HepG2 (cell line): ENCODE measurements around the gene CRK. TPM values are rescaled to one million over a fixed set of nuclear protein-coding genes. Genes with fewer than 3 reads are reported as not detected.

Experiments
- AGO2 ChIP-seq: fragments of 200-400 bp; formaldehyde crosslinking; optimal IDR thresholded peaks from 2 replicates; pipeline ENCODE3; 2017; ENCODE audit warnings: mild to moderate bottlenecking, low read depth, low read length, moderate library complexity
- BRD4 ChIP-seq: sonication (generic); formaldehyde crosslinking; IDR thresholded peaks from 2 replicates; pipeline ENCODE4 v1.4.0; 2020; ENCODE audit warnings: missing genetic modification reagents
- GATA4 ChIP-seq: sonication (generic); IDR thresholded peaks from 2 replicates; pipeline ENCODE4 v1.6.1; 2016; ENCODE audit warnings: antibody characterized with exemption, low read depth, borderline replicate concordance
- NFIC ChIP-seq: IDR thresholded peaks from 2 replicates; pipeline ENCODE4 v1.6.1; 2012; ENCODE audit warnings: mild to moderate bottlenecking, low read length, inconsistent platforms
- RAD51 ChIP-seq: fragments of 450-650 bp; IDR thresholded peaks from 2 replicates; pipeline ENCODE4 v1.6.1; 2016; ENCODE audit warnings: borderline replicate concordance
- SMARCE1 ChIP-seq: fragments of 450-650 bp; IDR thresholded peaks from 2 replicates; pipeline ENCODE4 v1.6.1; 2017; ENCODE audit warnings: borderline replicate concordance
- SMYD3 ChIP-seq: sonication (generic); formaldehyde crosslinking; IDR thresholded peaks from 2 replicates; pipeline ENCODE4 v1.8.1; 2023; ENCODE audit warnings: mild to moderate bottlenecking, missing genetic modification reagents
- SNRNP70 ChIP-seq: fragments of 200-400 bp; formaldehyde crosslinking; IDR thresholded peaks from 2 replicates; pipeline ENCODE4 v1.6.1; 2017; ENCODE audit warnings: mild to moderate bottlenecking, low read depth, low read length, moderate library complexity
- STAT5B ChIP-seq: sonication (generic); formaldehyde crosslinking; IDR thresholded peaks from 2 replicates; pipeline ENCODE4 v1.4.0; 2020; ENCODE audit warnings: missing genetic modification reagents
- TBP ChIP-seq: sonication (generic); formaldehyde crosslinking; IDR thresholded peaks from 2 replicates; pipeline ENCODE4 v1.5.0; 2020; ENCODE audit warnings: missing genetic modification reagents
- TCF7L2 ChIP-seq: IDR thresholded peaks from 2 replicates; pipeline ENCODE4 v1.6.1; 2011; ENCODE audit warnings: mild to moderate bottlenecking, low read depth, low read length, moderate library complexity
- ZBED4 ChIP-seq: sonication (generic); formaldehyde crosslinking; IDR thresholded peaks from 2 replicates; pipeline ENCODE4 v1.4.0; 2020; ENCODE audit warnings: missing genetic modification reagents, borderline replicate concordance
- ZFP36L2 ChIP-seq: sonication (generic); formaldehyde crosslinking; IDR thresholded peaks from 2 replicates; pipeline ENCODE4 v1.4.0; 2020; ENCODE audit warnings: missing genetic modification reagents
- ZMAT3 ChIP-seq: sonication (generic); formaldehyde crosslinking; conservative IDR thresholded peaks from 2 replicates; pipeline ENCODE4 v1.7.0; 2021; ENCODE audit warnings: missing genetic modification reagents
- ZNF101 ChIP-seq: sonication (generic); formaldehyde crosslinking; IDR thresholded peaks from 2 replicates; pipeline ENCODE4 v1.4.0; 2020; ENCODE audit warnings: mild to moderate bottlenecking, low read depth, missing genetic modification reagents, borderline replicate concordance
- ZNF143 ChIP-seq: sonication (generic); formaldehyde crosslinking; IDR thresholded peaks from 2 replicates; pipeline ENCODE4 v1.4.0; 2020; ENCODE audit warnings: missing genetic modification reagents
- ZNF18 ChIP-seq: sonication (generic); formaldehyde crosslinking; IDR thresholded peaks from 2 replicates; pipeline ENCODE4 v1.8.0; 2022; ENCODE audit warnings: mild to moderate bottlenecking, missing genetic modification reagents; ENCODE audit not compliant: insufficient replicate concordance
- ZNF207 ChIP-seq: fragments of 450-650 bp; IDR thresholded peaks from 2 replicates; pipeline ENCODE4 v1.6.1; 2016; ENCODE audit warnings: antibody characterized with exemption, borderline replicate concordance
- ZNF343 ChIP-seq: sonication (generic); formaldehyde crosslinking; IDR thresholded peaks from 2 replicates; pipeline ENCODE4 v1.4.0; 2020; ENCODE audit warnings: mild to moderate bottlenecking, missing genetic modification reagents
- ZNF354B ChIP-seq: sonication (generic); formaldehyde crosslinking; IDR thresholded peaks from 2 replicates; pipeline ENCODE4 v1.8.0; 2022; ENCODE audit warnings: mild to moderate bottlenecking, missing genetic modification reagents
- ZNF382 ChIP-seq: sonication (generic); formaldehyde crosslinking; IDR thresholded peaks from 2 replicates; pipeline ENCODE4 v1.5.0; 2020; ENCODE audit warnings: missing genetic modification reagents, mild to moderate bottlenecking, borderline replicate concordance
- ZNF549 ChIP-seq: sonication (generic); formaldehyde crosslinking; IDR thresholded peaks from 2 replicates; pipeline ENCODE4 v1.5.0; 2020; ENCODE audit warnings: missing genetic modification reagents
- ZNF552 ChIP-seq: sonication (generic); formaldehyde crosslinking; IDR thresholded peaks from 2 replicates; pipeline ENCODE4 v1.9.0; 2022; ENCODE audit warnings: missing genetic modification reagents, mild to moderate bottlenecking, borderline replicate concordance
- ZNF614 ChIP-seq: IDR thresholded peaks from 2 replicates; pipeline ENCODE4 v1.6.1; 2018; ENCODE audit warnings: missing biosample characterization, missing genetic modification reagents, inconsistent platforms, borderline replicate concordance
- ZNF775 ChIP-seq: sonication (generic); formaldehyde crosslinking; IDR thresholded peaks from 2 replicates; pipeline ENCODE4 v1.4.0; 2020; ENCODE audit warnings: missing genetic modification reagents, mild to moderate bottlenecking, moderate library complexity, borderline replicate concordance
- ZUFSP ChIP-seq: sonication (generic); formaldehyde crosslinking; IDR thresholded peaks from 2 replicates; pipeline ENCODE4 v1.9.0; 2021; ENCODE audit warnings: missing genetic modification reagents, mild to moderate bottlenecking, borderline replicate concordance
- polyA plus RNA-seq, 8 experiments: library from polyadenylated mRNA; depleted of rRNA in 3 of 8; stranded (reverse) in 7 of 8; unstranded in 1 of 8; fragments of >200 nt; fragmentation: Illumina TruSeq in 4 of 8; extraction: Trizol in 4 of 8; gene quantifications; 2 replicates each; pipeline versions ENCODE4 v1.2.1 to v1.2.3, GENCODE V29; 2011 to 2016; ENCODE audit warnings: low read depth in 4 of 8, missing spikeins in 1 of 8, mixed read lengths in 1 of 8; ENCODE audit not compliant: insufficient read depth in 1 of 8
- total RNA-seq, 5 experiments: library from RNA; depleted of rRNA; stranded (reverse); fragments of >200 nt; fragmentation: Illumina TruSeq; extraction: Trizol; gene quantifications; 2 replicates each; pipeline ENCODE4 v1.2.3, GENCODE V29; 2016; ENCODE audit warnings: low read depth in 1 of 5

Gene CRK
- total and polyA plus RNA-seq, 2 of the 13 experiments (the other 11 are each of a cell fraction or from before 2014, with no cell fraction given): 47.4 to 54.2 TPM

GRCh38 chr17:1467898-1468492 lies 12.0 kb upstream of the CRK start (continued):
- TF ChIP-seq ZUFSP (CRISPR knock-in tag): no peak
- TF ChIP-seq ZNF18 (CRISPR knock-in tag): no peak
- no peak for TF ChIP-seq GATA4
- TF ChIP-seq SMARCE1: no peak
- TF ChIP-seq ZNF143 (CRISPR knock-in tag): no peak; the same call in 1 of the 2 replicates
- TF ChIP-seq RAD51: no peak
- no peak for TF ChIP-seq ZNF775 (CRISPR knock-in tag)
- TF ChIP-seq ZBED4: no peak
- TF ChIP-seq SNRNP70: no peak
- TF ChIP-seq ZNF343: no peak
- no peak for TF ChIP-seq ZNF207
- TF ChIP-seq ZNF552 (CRISPR knock-in tag): no peak
- TF ChIP-seq AGO2: peak; percentile 16
- no peak for TF ChIP-seq ZNF101 (CRISPR knock-in tag)
- no peak for TF ChIP-seq ZNF549 (CRISPR knock-in tag)
- no peak for TF ChIP-seq ZFP36L2 (CRISPR knock-in tag)
- no peak for TF ChIP-seq ZMAT3 (CRISPR knock-in tag)
- TF ChIP-seq BRD4 (CRISPR knock-in tag): no peak
- no peak for TF ChIP-seq TCF7L2
- TF ChIP-seq NFIC: no peak
- TF ChIP-seq ZNF382 (CRISPR knock-in tag): no peak
- no peak for TF ChIP-seq TBP (CRISPR knock-in tag)
- TF ChIP-seq ZNF614 (CRISPR knock-in tag): 0 out of 2 replicates have a peak, but pooled peaks have one; percentile 17
- no peak for TF ChIP-seq STAT5B (CRISPR knock-in tag)
- no peak for TF ChIP-seq ZNF354B
- no peak for TF ChIP-seq SMYD3
